ENCODE data around the gene DAP.

- no peak for TF ChIP-seq POLR2A (IDR thresholded peaks at IDR 0.05)
- no peak for TF ChIP-seq CTCF (IDR thresholded peaks at IDR 0.05)
Measured at GRCh38 chr5:10649666-10650380, 111.2 kb downstream of the DAP start.
